Measurements from ENCODE around the gene PPP1R3E.

Gene PPP1R3E

GRCh38 chr14:23306412-23307145 is 3.9 kb upstream of the PPP1R3E start, which contains the start of gene BCL2L2:
Gene BCL2L2 (plus strand): TSS chr14:23306833. CDS start chr14:23307768, 935 bp downstream.
- peak within 1 kb of the TSS; percentile 94 for H3K4me2 ChIP-seq (ENCODE audit: low read length)
- peaks cover 5% of the 10 kb centered on the region for H3K36me3 ChIP-seq (replicated peaks; ENCODE audit: low read depth, low read length)
- H4K20me1 ChIP-seq (ENCODE audit: insufficient read depth, low read length) = no peaks in the 10 kb centered on the region
- peak within 1 kb of the TSS; percentile 89 for H3K9ac ChIP-seq (ENCODE audit: low read length)
- H3K27me3 ChIP-seq (ENCODE audit: low read depth, low read length) = no peaks in the 10 kb centered on the region
- peak within 1 kb of the TSS; percentile 96 for H3K4me3 ChIP-seq (ENCODE audit: low read length)
- no peak within 1 kb of the TSS for H3K27ac ChIP-seq (ENCODE audit: low read length)
- TF ChIP-seq EZH2phosphoT487 (IDR thresholded peaks at IDR 0.05; ENCODE audit: low read depth) (no peak), CTCF (IDR thresholded peaks at IDR 0.05; ENCODE audit: low read depth, low read length) (no peak)
- H3K4me1 ChIP-seq (ENCODE audit: low read length) = peaks cover 16% of the 10 kb centered on the region
- no peaks in the 10 kb centered on the region for H3K9me3 ChIP-seq (ENCODE audit: insufficient read depth, low read length)
- peak within 1 kb of the TSS; percentile 87 for H2AFZ ChIP-seq (ENCODE audit: low read depth, low read length)
- H3K79me2 ChIP-seq (ENCODE audit: low read length) = peaks cover 10% of the 10 kb centered on the region

GRCh38 chr14:23301969-23302289 is 730 bp downstream of the PPP1R3E start:
- H3K79me2 ChIP-seq (ENCODE audit: low read length) = peaks cover 12% of the 10 kb centered on the region
- peaks cover 31% of the 10 kb centered on the region for H3K4me1 ChIP-seq (ENCODE audit: low read length)
- H3K4me3 ChIP-seq (ENCODE audit: low read length) = peak overlapping the region; percentile 88
- peak overlapping the region; percentile 84 for H3K4me2 ChIP-seq (ENCODE audit: low read length)
- no peaks in the 10 kb centered on the region for H3K27me3 ChIP-seq (ENCODE audit: low read depth, low read length)
- H3K9me3 ChIP-seq (ENCODE audit: insufficient read depth, low read length) = no peaks in the 10 kb centered on the region
- H2AFZ ChIP-seq (ENCODE audit: low read depth, low read length) = peak overlapping the region; percentile 43; the same call in 1 of the 2 replicates
- no peak for TF ChIP-seq EZH2phosphoT487 (IDR thresholded peaks at IDR 0.05; ENCODE audit: low read depth)
- no peak for TF ChIP-seq CTCF (IDR thresholded peaks at IDR 0.05; ENCODE audit: low read depth, low read length)
- H3K36me3 ChIP-seq (replicated peaks; ENCODE audit: low read depth, low read length) = peaks cover 21% of the 10 kb centered on the region
- no peaks in the 10 kb centered on the region for H4K20me1 ChIP-seq (ENCODE audit: insufficient read depth, low read length)
- H3K27ac ChIP-seq (ENCODE audit: low read length) = peak overlapping the region; percentile 75
- H3K9ac ChIP-seq (ENCODE audit: low read length) = peak overlapping the region; percentile 83

GRCh38 chr14:23301288-23301968 is 1.2 kb downstream of the PPP1R3E start:
- no peaks in the 10 kb centered on the region for H3K27me3 ChIP-seq (ENCODE audit: low read depth, low read length)
- H3K9ac ChIP-seq (ENCODE audit: low read length) = peak overlapping the region; percentile 84
- TF ChIP-seq CTCF (IDR thresholded peaks at IDR 0.05; ENCODE audit: low read depth, low read length) = peak; percentile 68
- TF ChIP-seq EZH2phosphoT487 (IDR thresholded peaks at IDR 0.05; ENCODE audit: low read depth) = no peak
- H2AFZ ChIP-seq (ENCODE audit: low read depth, low read length) = peak overlapping the region; percentile 43; the same call in 1 of the 2 replicates
- H3K27ac ChIP-seq (ENCODE audit: low read length) = peak overlapping the region; percentile 75
- H3K4me2 ChIP-seq (ENCODE audit: low read length) = peak overlapping the region; percentile 84
- H3K9me3 ChIP-seq (ENCODE audit: insufficient read depth, low read length) = no peaks in the 10 kb centered on the region
- H3K79me2 ChIP-seq (ENCODE audit: low read length) = peaks cover 12% of the 10 kb centered on the region
- peaks cover 31% of the 10 kb centered on the region for H3K4me1 ChIP-seq (ENCODE audit: low read length)
- peaks cover 26% of the 10 kb centered on the region for H3K36me3 ChIP-seq (replicated peaks; ENCODE audit: low read depth, low read length)
- H3K4me3 ChIP-seq (ENCODE audit: low read length) = peak overlapping the region; percentile 94
- H4K20me1 ChIP-seq (ENCODE audit: insufficient read depth, low read length) = no peaks in the 10 kb centered on the region

- no peak overlapping the region for H2AFZ ChIP-seq (ENCODE audit: low read depth, low read length)
- H3K27me3 ChIP-seq (ENCODE audit: low read depth, low read length) = no peaks in the 10 kb centered on the region
- peak overlapping the region; percentile 37; the same call in 1 of the 2 replicates for H3K27ac ChIP-seq (ENCODE audit: low read length)
These were observed 1.9 kb downstream of the PPP1R3E start for GRCh38 chr14:23300687-23301223.

More at GRCh38 chr14:23300687-23301223, 1.9 kb downstream of the PPP1R3E start:
- H3K79me2 ChIP-seq (ENCODE audit: low read length) = peaks cover 12% of the 10 kb centered on the region
- peak overlapping the region; percentile 84 for H3K9ac ChIP-seq (ENCODE audit: low read length)
- H3K4me1 ChIP-seq (ENCODE audit: low read length) = peaks cover 29% of the 10 kb centered on the region
- no peaks in the 10 kb centered on the region for H3K9me3 ChIP-seq (ENCODE audit: insufficient read depth, low read length)
- H3K4me3 ChIP-seq (ENCODE audit: low read length) = peak overlapping the region; percentile 94
- no peaks in the 10 kb centered on the region for H4K20me1 ChIP-seq (ENCODE audit: insufficient read depth, low read length)
- TF ChIP-seq CTCF (IDR thresholded peaks at IDR 0.05; ENCODE audit: low read depth, low read length) (no peak), EZH2phosphoT487 (IDR thresholded peaks at IDR 0.05; ENCODE audit: low read depth) (no peak)
- H3K36me3 ChIP-seq (replicated peaks; ENCODE audit: low read depth, low read length) = peaks cover 28% of the 10 kb centered on the region
- H3K4me2 ChIP-seq (ENCODE audit: low read length) = peak overlapping the region; percentile 96
